A673 (cell line): Measurements from ENCODE around the gene CDCA7L.

Experiments
- CTCF ChIP-seq: fragments of 300-800, 200-600 bp; sonication (generic); conservative IDR thresholded peaks from 2 replicates; pipeline ENCODE4 v1.5.1; 2017; ENCODE audit warnings: low read depth, mild to moderate bottlenecking, antibody characterized with exemption, low read length, moderate library complexity, mixed read lengths
- EZH2 ChIP-seq: fragments of 200-600 bp; sonication (generic); IDR thresholded peaks from 2 replicates; pipeline ENCODE4 v1.6.1; 2017; ENCODE audit warnings: borderline replicate concordance, low read depth, mild to moderate bottlenecking, mixed read lengths, antibody characterized with exemption, low read length; ENCODE audit not compliant: poor library complexity, severe bottlenecking

GRCh38 chr7:21959387-21959776 lies 13.7 kb upstream of the CDCA7L start:
- TF ChIP-seq EZH2: no peak
- TF ChIP-seq CTCF: no peak
